Measurements from ENCODE around the gene PDE4D.

GRCh38 chr5:59149271-59149670 is 744.3 kb downstream of the PDE4D start:
- no peak for TF ChIP-seq POLR2A (IDR thresholded peaks at IDR 0.05; ENCODE audit: low read depth, low read length)
- TF ChIP-seq SPI1 (IDR thresholded peaks at IDR 0.05; ENCODE audit: low read depth, low read length), result no peak
